Aorta (tissue), 5 donors: ENCODE measurements around the gene AKR1C1. TPM values are rescaled to one million over a fixed set of nuclear protein-coding genes. Genes with fewer than 3 reads are reported as not detected.
"Not testable (repeated sequence)": the region's sequence is repeated elsewhere in the genome, so short reads cannot be mapped to it uniquely, and the experiment has no call there.

Experiments
- ATAC-seq: fragments of 200-7000 bp; cut with Tn5 transposase; one replicate; pipeline ENCODE4 v1.9.1; 2022; ENCODE audit warnings: moderate library complexity; ENCODE audit not compliant: low FRiP score
- DNase-seq, 2 donors: peaks; one replicate each; pipeline ENCODE4 v3.0.0-alpha.2; 2020
- H3K27ac ChIP-seq, 2 donors: one replicate each; pipeline ENCODE4 v1.5.1; 2013; ENCODE audit warnings: low read length in 2 of 2, mild to moderate bottlenecking in 2 of 2, moderate library complexity in 2 of 2, control low read depth in 1 of 2, inconsistent platforms in 1 of 2, low read depth in 1 of 2
- H3K27me3 ChIP-seq, 2 donors: one replicate each; pipeline ENCODE4 v1.6.1; 2013; ENCODE audit warnings: control low read depth in 1 of 2, low read length in 1 of 2, mild to moderate bottlenecking in 1 of 2, moderate library complexity in 1 of 2; ENCODE audit not compliant: insufficient read depth in 2 of 2, control insufficient read depth in 1 of 2
- H3K36me3 ChIP-seq, 2 donors: one replicate each; pipeline ENCODE4 v1.6.1; 2013; ENCODE audit warnings: control low read depth in 1 of 2, low read length in 1 of 2, mild to moderate bottlenecking in 1 of 2; ENCODE audit not compliant: insufficient read depth in 2 of 2, control insufficient read depth in 1 of 2
- H3K4me1 ChIP-seq, 2 donors: one replicate each; pipeline ENCODE4 v1.6.1; 2013; ENCODE audit warnings: low read length in 2 of 2, control low read depth in 1 of 2, mild to moderate bottlenecking in 1 of 2, moderate library complexity in 1 of 2; ENCODE audit not compliant: insufficient read depth in 2 of 2, control insufficient read depth in 1 of 2
- H3K4me3 ChIP-seq, 2 donors: one replicate each; pipeline ENCODE4 v1.5.1; 2013; ENCODE audit warnings: low read length in 2 of 2, control low read depth in 1 of 2, mild to moderate bottlenecking in 1 of 2
- H3K9me3 ChIP-seq: one replicate; pipeline ENCODE4 v1.6.1; 2013; ENCODE audit warnings: mild to moderate bottlenecking, low read length; ENCODE audit not compliant: control insufficient read depth
- WGBS, 2 donors: extraction: QIAGEN DNeasy Blood & Tissue Kit; methylation state at CpG; one replicate each; pipeline ENCODE4 v1.1.7; 2013; 5-methylcytosine and 5-hydroxymethylcytosine counted together
- intact Hi-C, 2 donors: fragments of 100-400 bp; cut with DNase I; formaldehyde crosslinking; loops; one replicate each; pipeline versions ENCODE4 v1.14.2 to v1.15.0; 2022
- polyA plus RNA-seq, 2 donors: library from polyadenylated mRNA; stranded (reverse); fragments of 200-250 nt; gene quantifications; one replicate each; pipeline ENCODE4 v1.2.3, GENCODE V29; 2013
- total RNA-seq, 2 donors: library from RNA; stranded (reverse); fragmentation: NEBNext Ultra II Directional; extraction: Animal tissue kit (Norgen Biotek cat#: 25700); gene quantifications; one replicate each; pipeline ENCODE4 v1.2.1, GENCODE V29; 2021
- donor health status: healthy with polysubstance abuse.
- donor health status: Bipolar disorder and iron deficiency.
- donor health status: DM: no; HTN: no; CAD: no.
- donor health status: DM: no; HTN: no; CAD: no.
- donor health status: DM: yes; HTN: yes; CAD: no.

AKR1C1 gene
- total and polyA plus RNA-seq, 4 donors: 33.6 to 311 (median 89.5) TPM

DNA sequence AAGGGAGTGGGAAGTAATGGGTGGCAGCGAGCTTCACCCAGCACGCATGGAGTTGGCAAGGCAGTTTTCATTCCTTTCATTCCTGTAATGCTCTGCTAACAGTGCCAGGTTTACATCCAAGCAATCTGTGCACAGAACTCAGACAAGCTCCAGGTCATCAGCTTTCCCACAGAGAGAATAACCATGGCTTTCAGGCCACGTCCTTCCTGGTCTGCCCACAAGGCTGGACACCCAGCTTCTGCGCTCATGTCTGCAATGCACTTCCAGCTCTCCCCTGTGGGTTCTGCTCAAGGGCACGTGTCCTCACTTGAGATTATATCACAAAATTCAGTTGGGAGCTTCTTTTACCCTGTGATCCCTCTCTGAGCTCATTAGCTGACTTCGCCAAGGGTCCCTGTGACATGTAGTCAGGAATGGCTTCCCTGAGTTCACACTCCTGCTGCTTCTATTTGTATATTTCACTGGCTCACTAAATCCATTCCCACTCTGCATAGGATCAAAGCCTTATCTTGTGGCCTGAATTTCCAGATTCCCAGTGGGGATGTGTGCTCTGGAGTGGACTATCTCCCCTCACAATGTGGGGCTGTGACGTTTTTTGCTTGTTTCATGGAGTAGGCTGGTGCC lies 21.9 kb downstream of the AKR1C1 start:
- Histone ChIP-seq H3K27ac (peak overlapping the region in 1 of 2 donors; percentile 11), H3K36me3 (no peaks in the 10 kb centered on the region), H3K4me1 (peaks cover 0 to 2% of the 10 kb centered on the region in 2 donors), H3K4me3 (no peak overlapping the region), H3K9me3 (no peaks in the 10 kb centered on the region), H3K27me3 (no peaks in the 10 kb centered on the region)
- ATAC-seq: no peak
- no peak for DNase-seq
- intact Hi-C loops: no loop called here
- whole genome bisulfite sequencing, 2 donors: 21 to 22% methylated on average over 7 of the region's 7 CpGs

DNA sequence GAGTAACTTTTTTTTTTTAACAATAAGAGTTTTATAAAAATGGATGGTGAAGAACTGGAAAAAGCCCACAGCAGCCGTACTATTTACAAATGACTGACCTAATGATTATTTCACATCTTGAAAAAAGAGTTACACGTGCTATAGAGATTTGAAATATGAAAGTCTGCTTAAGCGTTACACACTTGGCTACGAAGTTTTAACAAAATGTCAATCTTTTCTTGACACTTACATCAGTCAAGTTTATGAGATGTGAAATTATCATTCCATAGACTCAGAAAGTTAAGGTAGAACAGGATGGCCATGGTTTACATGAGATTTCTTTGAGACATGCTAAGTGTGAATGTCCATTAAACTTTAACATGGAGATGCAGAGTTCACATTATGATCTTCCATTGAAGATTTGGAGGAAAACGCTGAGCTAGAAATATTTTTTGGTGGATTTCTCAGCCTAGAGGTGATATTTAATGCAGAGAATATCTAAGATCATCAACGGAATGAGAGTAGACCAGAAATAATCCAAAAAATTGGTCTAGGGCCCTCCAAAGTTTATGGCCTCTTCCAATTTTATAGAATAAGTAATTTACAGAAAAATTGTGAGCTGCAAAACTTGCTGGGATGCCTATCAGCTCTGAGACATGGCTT lies 24.9 kb downstream of the AKR1C1 start:
- H3K4me1 ChIP-seq, H3K9me3 ChIP-seq, H3K27me3 ChIP-seq, H3K27ac ChIP-seq, DNase-seq, H3K4me3 ChIP-seq, H3K36me3 ChIP-seq, intact Hi-C loops, ATAC-seq: not testable (repeated sequence)
- 88 to 96% methylated on average over 6 of the region's 6 CpGs for WGBS, 2 donors

DNA sequence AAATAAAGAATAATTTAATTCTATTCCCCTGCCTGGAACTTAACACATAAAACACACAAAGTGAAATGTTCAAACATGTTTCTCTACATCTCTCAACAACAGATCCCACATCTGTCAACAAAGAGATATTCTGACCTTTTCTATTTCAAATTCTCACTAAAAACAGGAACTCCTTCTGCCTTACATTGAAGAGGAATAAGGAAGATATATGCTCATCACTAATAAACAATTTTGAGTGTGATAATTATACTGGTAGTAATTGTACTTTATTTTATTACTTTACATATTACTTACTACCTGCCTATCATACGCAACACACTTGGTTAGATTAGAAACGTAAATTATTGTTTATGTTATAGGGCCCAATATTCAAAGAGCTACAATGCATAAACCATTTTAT lies 27.0 kb downstream of the AKR1C1 start:
- Histone ChIP-seq H3K9me3 (no peaks in the 10 kb centered on the region), H3K36me3 (no peaks in the 10 kb centered on the region), H3K27ac (no peak overlapping the region), H3K27me3 (no peaks in the 10 kb centered on the region), H3K4me1 (no peaks in the 10 kb centered on the region), H3K4me3 (no peak overlapping the region)
- intact Hi-C loops: no loop called here
- WGBS, 2 donors: 95 to 97% methylated on average over 2 of the region's 2 CpGs
- ATAC-seq: no peak
- no peak for DNase-seq

GRCh38 chr10:4991463-4991862 lies 28.2 kb downstream of the AKR1C1 start:
- intact Hi-C loops, H3K4me3 ChIP-seq, H3K9me3 ChIP-seq, H3K4me1 ChIP-seq, ATAC-seq, H3K36me3 ChIP-seq, H3K27me3 ChIP-seq, H3K27ac ChIP-seq, DNase-seq: not testable (repeated sequence)
- 94 to 96% methylated on average over 3 of the region's 6 CpGs for WGBS, 2 donors

DNA sequence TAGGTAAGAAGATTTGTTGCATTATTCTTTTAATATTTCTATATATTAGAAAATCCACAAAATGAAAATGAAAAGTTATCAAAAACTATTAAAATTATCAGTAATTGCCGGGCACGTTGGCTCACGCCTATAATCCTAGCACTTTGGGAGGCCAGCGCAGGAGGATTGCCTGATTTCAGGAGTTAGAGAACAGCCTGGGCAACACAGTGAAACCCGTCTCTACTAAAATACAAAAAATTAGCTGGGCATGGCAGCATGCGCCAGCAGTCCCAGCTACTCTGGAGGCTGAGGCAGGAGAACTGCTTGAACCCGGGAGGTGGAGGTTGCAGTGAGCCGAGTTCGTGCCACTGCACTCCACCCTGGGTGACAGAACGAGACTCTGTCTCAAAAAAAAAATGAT lies 29.3 kb downstream of the AKR1C1 start:
- H3K9me3 ChIP-seq, H3K4me1 ChIP-seq, H3K27ac ChIP-seq, H3K27me3 ChIP-seq, ATAC-seq, H3K4me3 ChIP-seq, H3K36me3 ChIP-seq, intact Hi-C loops, DNase-seq: not testable (repeated sequence)
- 92 to 94% methylated on average over 10 of the region's 10 CpGs for WGBS, 2 donors

DNA sequence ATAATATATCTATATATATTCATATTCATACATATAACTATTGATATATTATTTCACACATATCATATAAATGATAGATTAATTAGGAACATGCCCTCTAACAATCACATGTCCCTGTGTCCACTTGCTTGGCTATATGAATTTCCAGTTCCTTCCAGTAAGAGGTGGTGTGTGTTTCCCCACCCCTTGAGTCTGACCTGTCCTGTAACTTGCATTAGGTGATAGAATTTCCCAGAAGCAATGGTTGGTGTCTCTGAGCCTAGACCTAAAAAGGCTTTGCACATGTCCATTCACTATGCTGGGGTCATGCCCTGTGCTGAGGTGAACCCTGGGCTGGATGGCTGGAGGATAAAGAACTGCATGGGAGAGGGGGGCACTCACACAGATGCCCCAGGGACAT lies 31.0 kb downstream of the AKR1C1 start:
- H3K9me3 ChIP-seq, DNase-seq, H3K4me1 ChIP-seq, H3K4me3 ChIP-seq, intact Hi-C loops, ATAC-seq, H3K36me3 ChIP-seq, H3K27ac ChIP-seq, H3K27me3 ChIP-seq: not testable (repeated sequence)

DNA sequence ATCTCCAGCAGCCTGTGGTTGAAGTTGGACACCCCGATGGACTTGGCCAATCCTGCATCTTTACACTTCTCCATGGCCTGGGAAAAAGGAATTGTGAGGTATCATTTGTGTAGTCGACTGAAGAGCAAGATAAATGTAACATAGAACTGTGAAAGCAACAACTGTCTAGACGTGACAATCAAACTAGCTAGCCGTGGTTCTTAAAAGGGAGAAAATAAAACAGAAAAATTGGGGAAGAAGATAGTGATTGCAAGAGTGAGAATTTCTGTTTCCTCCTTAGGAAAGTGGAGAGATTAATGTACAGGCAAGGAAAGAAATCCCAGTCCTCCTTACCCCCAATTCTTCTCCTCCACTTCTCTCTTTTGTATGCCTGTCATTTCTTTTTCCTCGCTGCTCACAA lies 35.5 kb downstream of the AKR1C1 start:
- Histone ChIP-seq H3K27ac (no peak overlapping the region), H3K4me1 (no peaks in the 10 kb centered on the region), H3K36me3 (no peaks in the 10 kb centered on the region), H3K27me3 (no peaks in the 10 kb centered on the region), H3K4me3 (no peak overlapping the region), H3K9me3 (no peaks in the 10 kb centered on the region)
- ATAC-seq (no peak), DNase-seq (no peak)
- 79 to 82% methylated on average over 5 of the region's 5 CpGs for WGBS, 2 donors
- intact Hi-C loops: no loop called here

GRCh38 chr10:5002013-5002727 lies 39.0 kb downstream of the AKR1C1 start:
- no peaks in the 10 kb centered on the region for H3K36me3 ChIP-seq
- WGBS, 2 donors: 86 to 88% methylated on average over 2 of the region's 2 CpGs
- H3K9me3 ChIP-seq: no peaks in the 10 kb centered on the region
- H3K4me1 ChIP-seq: no peaks in the 10 kb centered on the region
- H3K4me3 ChIP-seq: peak overlapping the region in 1 of 2 donors; percentile 8
- no peaks in the 10 kb centered on the region for H3K27me3 ChIP-seq
- no peak for ATAC-seq
- intact Hi-C loops: no loop called here
- no peak for DNase-seq
- H3K27ac ChIP-seq: no peak overlapping the region
